ENCODE results near the gene RUNX3.

RUNX3 gene

DNA sequence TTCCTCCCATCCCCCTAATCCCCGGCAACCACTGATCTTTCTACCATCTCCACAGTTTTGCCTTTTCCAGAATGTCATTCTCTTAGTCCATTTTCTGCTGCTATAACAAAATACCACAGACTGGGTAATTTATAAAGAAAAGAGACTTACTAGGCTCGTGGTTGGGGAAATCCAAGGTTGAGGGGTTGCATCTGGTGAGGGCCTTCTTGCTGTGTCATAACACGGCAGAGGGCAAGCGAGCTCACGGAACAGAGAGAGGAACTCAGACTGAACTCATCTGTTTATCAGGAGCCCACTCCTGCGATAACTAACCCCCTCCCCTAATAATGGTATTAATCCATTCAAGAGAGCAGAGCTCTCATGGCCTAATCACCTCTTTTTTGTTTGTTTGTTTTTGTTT lies 52.0 kb downstream of the RUNX3 start:
- no peak for DNase-seq

DNA sequence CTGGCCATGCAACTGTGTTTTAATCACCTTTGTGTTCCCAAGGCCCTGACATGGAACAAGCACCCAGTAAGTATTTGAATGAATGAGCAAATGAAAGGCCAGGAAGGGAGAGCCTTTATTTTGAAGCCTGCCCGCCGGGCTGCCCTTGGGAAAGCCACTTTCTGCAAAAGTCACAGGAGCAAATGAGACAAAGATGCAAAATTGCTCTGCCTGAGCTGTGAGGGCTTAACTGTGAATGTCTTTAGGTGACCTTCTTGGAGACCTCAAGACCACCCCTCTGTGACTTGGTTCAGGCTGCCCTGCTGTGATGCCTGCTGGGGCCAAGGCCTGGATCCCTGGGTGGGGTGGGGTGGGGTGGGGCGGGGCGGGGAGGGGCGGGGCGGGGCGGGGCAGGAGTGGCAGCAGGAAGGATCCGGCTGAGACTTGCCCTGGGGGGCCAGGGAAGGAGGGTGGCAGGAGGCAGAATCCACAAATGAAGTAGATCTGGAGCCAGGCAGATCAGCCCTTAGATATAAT lies 54.0 kb downstream of the RUNX3 start:
- no peak for DNase-seq

DNA sequence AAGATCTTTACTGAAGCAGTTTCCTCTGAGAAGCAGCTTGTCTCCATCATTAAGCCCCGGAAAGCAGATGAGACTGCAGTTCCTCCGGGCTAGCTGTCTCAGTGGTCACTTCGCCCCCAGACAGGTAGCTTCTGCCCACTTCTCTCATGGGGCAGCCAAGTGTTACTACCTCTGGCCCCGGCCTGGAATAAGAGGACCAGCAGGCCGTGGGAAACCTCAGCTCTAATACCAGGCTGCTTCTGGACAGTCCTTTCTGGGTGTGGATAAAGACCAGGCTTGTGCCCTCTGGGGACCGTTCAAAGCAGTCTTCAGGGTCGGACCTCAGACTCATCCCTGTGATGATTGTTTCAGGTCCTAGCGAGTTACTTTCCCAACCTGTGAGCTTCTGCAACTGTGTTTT lies 54.8 kb downstream of the RUNX3 start:
- no peak for DNase-seq

- DNase-seq, result no peak
Measured at GRCh38 chr1:24874611-24875234, 55.4 kb downstream of the RUNX3 start.

DNA sequence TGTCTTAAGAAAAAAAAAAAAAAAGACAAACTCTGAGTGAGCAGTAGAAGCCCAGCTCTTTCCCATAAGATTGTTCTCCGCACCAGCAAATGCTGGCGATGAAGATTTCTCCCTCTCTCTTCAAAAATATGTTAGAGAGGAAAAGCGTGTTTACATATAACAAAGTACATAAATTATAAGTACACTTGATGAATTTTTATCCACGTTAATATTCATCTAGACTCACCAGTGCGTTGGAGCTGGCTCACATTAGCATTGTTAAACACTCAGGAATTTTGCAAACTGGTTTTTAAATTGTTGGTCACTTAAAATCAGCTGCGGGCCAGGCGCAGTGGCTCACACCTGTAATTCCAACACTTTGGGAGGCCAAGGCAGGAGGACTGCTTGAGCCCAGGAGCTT lies 56.0 kb downstream of the RUNX3 start:
- no peak for DNase-seq

GRCh38 chr1:24873148-24873547 lies 56.9 kb downstream of the RUNX3 start:
- no peak for DNase-seq

- DNase-seq, result no peak
Measured at GRCh38 chr1:24872061-24872850, 57.8 kb downstream of the RUNX3 start.

DNA sequence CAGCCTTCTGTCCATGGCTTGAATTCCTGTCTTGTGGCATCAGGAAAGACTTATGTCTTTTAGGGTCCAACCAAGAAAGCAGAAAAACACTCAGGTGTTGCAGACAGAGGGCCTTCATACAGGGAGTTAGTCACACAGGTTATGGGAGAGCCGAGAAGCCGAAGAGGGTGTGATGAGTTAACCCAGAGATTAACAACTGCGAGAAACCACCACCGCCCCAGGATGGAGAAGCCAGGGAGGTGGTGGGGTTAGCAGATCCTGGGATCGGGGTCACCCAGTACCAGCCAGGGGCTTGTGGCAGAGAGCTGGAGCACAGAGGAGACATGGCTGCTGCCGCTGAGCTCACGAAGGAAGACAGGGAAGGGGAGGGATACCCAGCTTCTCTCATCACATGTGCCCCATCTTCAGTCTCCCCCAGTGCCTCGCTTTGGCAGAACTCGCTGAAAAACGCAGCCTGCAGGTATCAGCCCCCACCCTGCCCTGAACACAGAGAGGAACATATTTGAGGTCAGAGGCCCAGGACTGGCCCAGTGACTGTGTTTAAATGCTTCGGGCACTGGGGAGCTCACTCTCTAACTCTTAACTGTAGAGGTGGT lies 58.7 kb downstream of the RUNX3 start:
- DNase-seq, result no peak

DNA sequence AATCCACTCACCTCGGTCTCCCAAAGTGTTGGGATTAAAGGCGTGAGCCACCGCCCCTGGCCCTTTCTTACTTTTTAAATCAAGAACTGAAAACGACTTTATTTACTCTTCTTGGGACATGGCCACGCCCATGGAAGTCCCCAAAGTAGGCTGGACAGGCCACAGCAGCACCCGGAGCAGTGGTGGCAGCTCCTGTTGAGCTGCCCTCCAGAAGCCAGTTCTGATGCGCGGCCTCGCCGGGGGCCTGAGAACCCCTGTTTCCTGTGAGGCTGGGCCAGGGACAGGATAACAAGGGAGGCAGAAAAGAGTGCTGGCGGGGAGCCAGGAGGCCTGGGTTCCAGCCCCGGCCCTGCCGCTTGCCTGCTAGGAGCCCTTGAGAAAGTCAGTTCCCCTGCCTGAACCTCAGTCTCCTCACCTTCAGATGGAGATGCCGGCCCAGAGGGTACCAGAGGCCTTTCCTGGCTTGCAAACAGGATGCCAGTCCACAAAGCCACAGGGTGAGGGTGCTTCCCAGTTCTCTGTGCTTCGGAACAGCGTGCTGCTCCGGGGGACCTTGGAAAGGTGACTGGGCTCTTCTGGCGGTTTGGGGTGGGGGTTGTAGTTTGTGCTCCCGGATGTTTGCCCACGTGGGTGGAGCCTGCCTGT lies 59.4 kb downstream of the RUNX3 start:
- DNase-seq, result no peak

DNA sequence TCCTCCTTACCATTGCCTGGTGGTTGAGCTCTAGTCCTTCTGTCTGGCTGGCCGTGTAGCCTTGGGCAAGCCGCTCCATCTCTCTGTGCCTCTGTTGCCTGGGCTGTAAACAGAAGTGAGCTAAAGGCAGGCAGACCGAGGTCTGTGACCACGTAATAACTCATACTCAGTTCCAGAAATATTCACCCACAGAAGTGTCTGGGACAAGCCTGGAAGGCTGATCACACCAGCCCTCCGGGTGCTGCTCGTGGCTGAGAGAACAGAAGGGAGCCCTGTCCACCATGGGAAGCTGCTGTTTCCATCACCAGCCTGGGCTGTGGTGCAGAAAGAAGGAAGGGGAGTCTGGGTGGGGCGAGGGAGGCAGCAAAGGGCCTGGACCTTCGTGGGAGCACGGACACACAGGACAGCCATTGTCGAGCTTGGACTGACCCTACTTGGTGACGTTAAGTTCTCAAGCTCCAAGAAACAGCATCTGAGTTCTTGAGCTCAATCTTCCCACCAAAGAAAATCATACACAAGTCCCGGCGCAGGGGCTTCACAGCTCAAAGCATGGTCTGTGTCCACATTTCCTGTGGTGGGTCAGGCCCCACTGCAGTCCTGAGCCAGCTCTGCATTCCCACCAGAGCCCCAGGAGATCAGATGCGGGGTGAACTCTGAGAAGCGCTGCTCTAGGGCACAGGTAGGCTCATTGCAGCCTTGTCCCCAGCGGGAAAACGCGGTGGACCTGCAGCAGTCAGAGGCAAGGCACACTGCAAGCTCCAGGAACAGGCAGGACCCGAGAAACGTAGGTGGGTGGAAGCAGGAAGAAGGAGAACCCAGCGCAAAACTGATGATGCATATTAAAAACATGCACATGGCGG lies 61.8 kb downstream of the RUNX3 start:
- DNase-seq, result no peak

DNA sequence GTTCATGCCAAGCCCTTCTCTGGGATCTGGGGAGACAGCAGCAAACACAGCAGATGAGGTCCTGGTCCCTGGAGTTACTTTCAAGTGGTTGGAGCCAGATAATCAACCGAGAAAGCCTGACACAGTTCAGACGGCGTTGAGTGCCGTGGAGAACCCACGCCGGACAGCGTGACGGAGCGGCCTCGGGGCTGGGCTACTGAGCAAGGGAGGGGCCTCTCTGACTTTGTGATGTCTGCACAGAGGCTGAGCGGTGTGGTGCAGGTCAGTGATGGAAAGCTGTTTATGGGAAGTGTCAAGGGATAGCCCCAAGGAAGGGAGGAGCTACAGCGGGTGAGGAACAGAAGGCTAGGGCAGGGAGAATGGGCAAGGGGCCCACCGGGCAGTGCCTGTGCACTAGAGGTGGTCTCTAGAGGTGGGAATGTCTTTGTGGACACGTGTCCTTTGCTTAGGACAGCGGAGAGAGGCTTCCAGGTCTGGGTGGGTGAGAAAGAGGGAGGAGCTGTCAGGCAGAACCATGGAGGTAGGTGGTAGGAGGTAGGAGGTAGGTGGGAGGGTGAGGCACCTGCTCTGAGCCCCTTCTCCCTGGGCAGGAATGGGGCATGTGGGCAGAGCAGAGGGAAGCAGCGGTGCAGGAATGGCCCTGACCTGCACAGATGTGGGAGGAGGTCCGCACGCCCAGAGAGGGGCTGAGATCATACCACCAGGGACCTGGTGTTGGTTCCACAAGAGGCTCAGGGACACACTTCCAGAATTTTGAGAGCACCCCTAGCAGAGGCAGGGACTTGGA lies 62.8 kb downstream of the RUNX3 start:
- DNase-seq, result no peak

GRCh38 chr1:24866211-24867083 lies 63.6 kb downstream of the RUNX3 start:
- no peak for DNase-seq

DNA sequence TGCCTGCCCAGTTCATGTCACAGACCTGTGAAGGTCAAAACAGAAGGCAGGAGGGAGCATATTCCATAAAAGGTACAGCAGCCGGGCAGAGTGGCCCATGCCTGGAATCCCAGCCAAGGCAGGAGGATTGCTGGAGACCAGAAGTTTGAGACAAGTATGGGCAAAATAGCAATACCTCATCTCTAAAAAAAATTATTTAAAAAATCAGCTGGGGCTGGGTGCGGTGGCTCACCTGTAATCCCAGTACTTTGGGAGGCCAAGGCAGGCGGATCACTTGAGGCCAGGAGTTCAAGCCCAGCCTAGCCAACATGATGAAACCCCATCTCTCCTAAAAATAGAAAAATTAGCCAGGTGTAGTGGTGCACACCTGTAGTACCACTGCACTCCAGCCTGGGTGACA lies 64.5 kb downstream of the RUNX3 start:
- no peak for DNase-seq

DNA sequence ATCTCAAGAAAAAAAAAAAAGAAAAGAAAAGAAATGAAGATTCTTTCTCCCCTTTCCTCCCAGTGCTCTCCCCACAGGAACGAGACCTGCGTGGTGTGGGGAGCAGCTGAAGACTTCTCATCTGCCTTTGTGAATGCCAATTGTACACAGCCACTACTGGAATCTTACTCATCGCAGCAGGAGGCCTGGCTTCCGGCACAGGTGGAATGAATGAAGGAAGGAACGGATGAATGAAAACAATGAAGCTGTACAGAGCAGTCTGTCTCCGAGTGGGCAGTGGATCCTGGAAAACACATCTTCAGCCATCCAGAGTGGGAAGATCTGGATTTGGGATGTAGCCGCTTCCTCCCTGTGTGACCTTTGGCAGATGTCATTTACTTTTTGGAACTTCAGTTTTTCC lies 64.9 kb downstream of the RUNX3 start:
- no peak for DNase-seq

DNA sequence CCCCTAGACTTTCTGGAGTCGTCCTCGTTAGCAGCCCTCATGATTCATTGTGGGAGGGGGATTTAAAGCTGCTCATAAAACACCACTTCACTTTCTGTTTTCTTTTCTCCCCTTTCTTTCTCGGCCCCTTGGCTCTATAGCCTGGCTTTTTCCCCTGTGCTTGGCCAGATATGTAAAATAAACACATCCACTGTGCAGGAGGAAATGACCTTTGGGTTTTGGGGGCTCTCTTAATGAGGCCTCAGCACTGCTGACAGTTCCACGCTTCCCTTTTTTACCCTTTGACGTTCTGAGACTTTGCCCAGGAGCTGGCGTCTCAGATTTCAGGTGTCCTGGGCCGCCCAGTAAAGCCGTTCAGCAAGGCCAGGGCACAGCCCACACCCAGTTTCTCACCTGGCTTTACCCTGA lies 65.7 kb downstream of the RUNX3 start:
- no peak for DNase-seq

DNA sequence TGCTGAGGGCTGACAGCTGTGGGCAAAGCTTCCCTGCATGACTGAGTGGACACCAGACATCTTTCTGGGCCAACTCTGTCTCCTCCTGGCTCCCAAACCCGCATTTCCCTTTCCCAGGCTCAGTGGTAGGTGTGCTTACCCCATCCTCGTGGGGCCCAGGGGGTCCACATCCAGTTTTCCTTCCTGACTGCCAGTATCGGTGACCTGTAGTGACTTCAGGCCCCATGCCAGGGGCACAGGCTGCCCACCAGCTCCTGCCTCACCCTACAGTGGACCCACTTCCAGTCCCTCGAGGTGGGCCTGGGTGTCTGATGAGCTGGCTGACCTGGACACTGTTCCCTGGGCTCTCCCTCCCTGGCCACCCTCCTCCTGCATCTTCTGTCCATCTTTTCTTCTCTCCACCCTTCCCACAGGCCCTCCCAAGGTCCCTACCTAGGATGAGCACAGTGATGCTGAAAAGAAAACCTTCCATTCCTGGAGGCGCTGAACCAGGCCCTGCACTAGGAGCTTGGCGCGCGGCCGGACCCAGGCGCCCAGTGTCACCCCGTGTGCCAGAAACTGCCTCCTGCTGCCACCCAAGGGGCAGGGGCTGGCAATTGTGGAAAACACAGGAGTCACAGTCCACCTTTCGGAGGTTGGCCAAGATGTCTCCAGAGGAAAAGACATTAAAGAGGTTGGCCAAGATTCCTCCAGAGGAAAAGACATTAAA lies 67.1 kb downstream of the RUNX3 start:
- DNase-seq, result no peak

- DNase-seq, result no peak
Measured at GRCh38 chr1:24861821-24862727, 68.0 kb downstream of the RUNX3 start.

- DNase-seq, result no peak
Measured at GRCh38 chr1:24860841-24861240, 69.2 kb downstream of the RUNX3 start.
